ENCODE data around the gene CFAP46.

GRCh38 chr10:132898391-132899053 lies 43.8 kb downstream of the CFAP46 start:
- no peak for TF ChIP-seq EZH2 (IDR thresholded peaks at IDR 0.05; ENCODE audit: insufficient read depth, poor library complexity, severe bottlenecking)
- no peak for TF ChIP-seq EZH2phosphoT487 (IDR thresholded peaks at IDR 0.05; ENCODE audit: insufficient read depth, low read depth)

Measured in GM23248 (cell line).